UCSD-AML1 (cell line): ENCODE data around the gene P3H2.
"Not testable (repeated sequence)": the region's sequence is repeated elsewhere in the genome, so short reads cannot be mapped to it uniquely, and the experiment has no call there.

Source experiments
- DNase-seq: peaks from one replicate; lab custom pipeline; 2025; ENCODE audit not compliant: unreplicated experiment; lab: John Stamatoyannopoulos, UW

Gene P3H2

GRCh38 chr3:190088890-190089289 is 31.8 kb downstream of the P3H2 start:
- DNase-seq: no peak

GRCh38 chr3:190086191-190086590 is 34.5 kb downstream of the P3H2 start:
- DNase-seq: no peak

- DNase-seq: no peak
Observed at GRCh38 chr3:190084983-190085382, 35.7 kb downstream of the P3H2 start.

GRCh38 chr3:190083635-190084034 is 37.1 kb downstream of the P3H2 start:
- DNase-seq: no peak

- no peak for DNase-seq
Observed at GRCh38 chr3:190081389-190081788, 39.3 kb downstream of the P3H2 start.

- DNase-seq: not testable (repeated sequence)
Observed at GRCh38 chr3:190079173-190079572, 41.5 kb downstream of the P3H2 start.

GRCh38 chr3:190077395-190078045 is 43.2 kb downstream of the P3H2 start:
- DNase-seq: no peak

- DNase-seq: no peak
Observed at GRCh38 chr3:190076601-190077394, 43.9 kb downstream of the P3H2 start.

GRCh38 chr3:190076136-190076535 is 44.6 kb downstream of the P3H2 start:
- no peak for DNase-seq

- no peak for DNase-seq
Observed at GRCh38 chr3:190074817-190075216, 45.9 kb downstream of the P3H2 start.

- no peak for DNase-seq
Observed at GRCh38 chr3:190073264-190074008, 47.3 kb downstream of the P3H2 start.

GRCh38 chr3:190072856-190073255 is 47.8 kb downstream of the P3H2 start:
- DNase-seq: no peak

GRCh38 chr3:190071921-190072320 is 48.8 kb downstream of the P3H2 start:
- not testable (repeated sequence) for DNase-seq

- DNase-seq: no peak
Observed at GRCh38 chr3:190070622-190071347, 49.9 kb downstream of the P3H2 start.

- DNase-seq: no peak
Observed at GRCh38 chr3:190065204-190065603, 55.5 kb downstream of the P3H2 start.

GRCh38 chr3:190064659-190065058 is 56.0 kb downstream of the P3H2 start:
- no peak for DNase-seq

GRCh38 chr3:190064112-190064511 is 56.6 kb downstream of the P3H2 start:
- DNase-seq: no peak

- no peak for DNase-seq
Observed at GRCh38 chr3:190063490-190063889, 57.2 kb downstream of the P3H2 start.

- DNase-seq: no peak
Observed at GRCh38 chr3:190060192-190060775, 60.4 kb downstream of the P3H2 start.

- no peak for DNase-seq
Observed at GRCh38 chr3:190059242-190059590, 61.5 kb downstream of the P3H2 start.
